Activated CD4-positive, CD25-positive, alpha-beta regulatory T cell (primary cell): ENCODE results near the gene LINC01488.

Experiments
- DNase-seq, 4 experiments: peaks; one replicate each; lab custom pipeline; 2025; lab: John Stamatoyannopoulos, UW

LINC01488 gene

DNA sequence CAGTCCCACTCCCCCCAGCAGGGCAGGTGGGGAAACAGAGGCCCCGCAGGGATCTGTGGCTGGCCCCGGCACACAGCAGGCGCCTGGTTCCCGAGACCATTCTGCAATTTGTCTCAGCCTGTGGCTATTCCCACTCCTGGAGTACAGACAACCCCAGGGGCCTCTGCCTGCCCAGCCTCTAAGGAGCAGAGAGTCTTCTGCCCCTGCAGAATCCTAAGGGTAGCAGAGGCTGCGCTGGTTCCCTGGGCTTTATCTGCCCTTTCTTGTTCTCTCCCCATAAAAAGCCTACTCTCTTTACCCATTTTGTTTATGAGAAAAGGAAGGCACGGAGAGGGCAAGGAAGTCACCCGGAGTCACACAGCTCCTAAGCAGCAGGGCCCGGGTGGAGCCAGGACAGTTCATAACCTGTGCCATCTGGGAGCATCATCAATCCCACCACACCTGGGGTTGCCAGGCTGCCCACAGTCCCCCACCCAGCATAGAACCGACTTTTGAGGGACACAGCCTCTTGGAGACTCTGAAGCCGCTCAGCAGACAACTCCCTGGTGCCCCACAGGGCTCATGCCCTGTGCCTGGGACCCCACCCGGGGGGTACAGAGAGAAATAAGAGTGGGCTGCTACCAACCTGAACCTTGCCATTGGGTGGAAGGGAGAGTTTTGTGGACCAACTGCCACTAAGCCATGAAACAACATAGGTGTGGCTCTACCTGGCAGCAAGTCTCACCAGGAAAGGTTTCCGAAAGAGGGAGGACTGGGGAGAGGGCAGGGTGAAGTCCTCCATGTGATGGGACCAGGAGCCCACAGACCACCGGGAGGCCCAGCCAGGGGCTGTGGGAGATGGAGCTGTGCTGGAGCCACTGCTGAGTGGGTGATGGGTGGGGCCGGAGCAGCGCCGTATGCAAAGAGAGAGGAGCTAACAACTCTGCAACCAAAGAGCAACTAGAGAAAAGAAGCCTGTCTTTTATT, 17.2 kb upstream of the LINC01488 start:
- no peak for DNase-seq

DNA sequence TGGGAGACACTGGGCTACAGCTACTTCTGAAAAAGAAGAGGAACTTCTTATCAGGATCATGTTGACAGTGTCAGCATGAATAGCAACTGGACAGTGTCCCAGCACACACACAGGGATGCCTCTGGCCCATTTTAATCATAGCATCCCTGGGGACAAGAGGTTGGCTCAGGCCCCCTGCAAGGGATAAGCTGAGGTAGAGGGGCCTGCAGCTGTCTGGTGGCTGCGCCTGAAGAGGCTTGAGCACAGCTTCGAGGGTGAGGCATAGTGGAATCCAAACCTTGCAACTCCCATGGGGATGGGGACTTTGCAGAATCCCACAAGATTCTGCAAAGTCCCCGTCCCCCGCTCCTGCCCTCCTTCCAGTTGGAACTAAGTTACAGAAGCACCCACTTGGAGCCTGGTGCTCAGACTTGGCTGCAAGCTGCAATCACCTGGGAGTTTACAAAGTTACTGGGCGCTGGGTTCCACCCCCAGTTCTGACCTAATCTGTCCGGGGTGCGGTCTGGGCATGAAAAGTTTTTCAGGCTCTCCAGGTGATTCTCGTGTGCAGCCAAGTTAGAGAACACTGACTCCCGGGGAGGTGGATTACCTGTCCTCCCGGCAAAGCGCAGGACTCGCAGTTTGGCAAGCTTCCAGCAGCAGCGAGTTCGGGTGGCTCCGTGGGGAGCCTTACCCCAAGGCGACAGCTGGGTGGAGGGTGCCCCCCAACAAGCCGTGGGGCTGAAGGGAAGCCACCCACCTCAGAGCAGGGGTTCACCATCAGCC, 16.0 kb upstream of the LINC01488 start:
- DNase-seq, result no peak

DNA sequence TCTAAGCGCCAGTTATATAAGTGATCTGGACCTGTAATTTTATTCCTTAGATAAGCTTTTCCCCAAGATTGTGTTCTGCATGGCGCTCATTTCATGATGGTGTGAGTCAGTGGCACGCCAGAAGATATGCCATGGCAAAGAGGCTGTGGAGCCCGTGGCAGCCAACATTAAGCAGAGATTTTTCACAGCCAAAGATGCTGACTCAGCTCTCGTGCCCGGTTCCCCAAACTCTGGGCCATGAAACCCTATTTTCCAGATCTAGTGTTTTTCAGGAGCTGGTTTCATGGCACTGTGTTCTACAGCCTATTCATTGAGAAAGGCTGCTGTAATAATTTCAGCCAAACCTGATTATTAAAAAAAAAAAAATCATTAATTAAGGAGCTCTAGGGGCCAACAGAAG, 15.4 kb upstream of the LINC01488 start:
- no peak for DNase-seq

DNA sequence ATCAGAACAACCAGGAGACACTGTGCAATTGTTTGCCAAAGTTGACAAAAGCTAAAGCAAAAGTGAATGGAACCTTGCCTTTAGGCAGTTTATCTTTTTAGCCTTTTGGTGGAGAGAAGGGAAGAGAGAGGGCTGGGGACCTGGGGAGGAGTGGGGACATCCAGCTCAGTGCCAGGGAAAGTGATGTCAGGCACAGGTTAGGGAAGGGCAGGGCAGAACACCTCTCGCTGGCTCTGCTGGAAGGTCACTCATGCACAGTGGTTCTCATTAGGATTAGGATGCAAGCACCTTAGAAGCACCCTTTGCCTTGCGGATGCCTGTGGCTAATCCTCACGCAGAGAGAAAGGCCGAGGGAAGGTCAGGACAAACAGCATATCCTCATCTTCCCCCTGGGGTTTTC, 14.3 kb upstream of the LINC01488 start:
- DNase-seq, result no peak

DNA sequence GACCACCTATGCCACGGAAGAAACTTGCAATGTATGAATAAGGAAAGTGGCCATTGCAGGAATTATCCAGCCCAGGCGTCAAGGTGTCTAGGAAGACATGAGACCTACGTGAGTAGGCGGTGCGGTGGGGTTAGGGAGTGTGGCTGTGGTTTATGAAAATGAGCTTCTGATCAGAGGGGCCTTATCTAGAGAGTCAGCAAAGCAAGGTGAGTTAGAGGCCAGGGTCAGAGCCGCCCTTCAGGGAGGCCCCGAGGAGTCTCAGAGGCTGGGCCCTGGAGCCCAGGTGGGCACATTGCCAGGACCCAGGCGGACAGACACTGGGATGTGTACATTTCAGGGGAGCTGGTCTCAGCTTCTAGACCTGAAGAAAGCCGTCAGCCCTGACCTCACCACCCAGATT, 13.8 kb upstream of the LINC01488 start:
- DNase-seq, result no peak

DNA sequence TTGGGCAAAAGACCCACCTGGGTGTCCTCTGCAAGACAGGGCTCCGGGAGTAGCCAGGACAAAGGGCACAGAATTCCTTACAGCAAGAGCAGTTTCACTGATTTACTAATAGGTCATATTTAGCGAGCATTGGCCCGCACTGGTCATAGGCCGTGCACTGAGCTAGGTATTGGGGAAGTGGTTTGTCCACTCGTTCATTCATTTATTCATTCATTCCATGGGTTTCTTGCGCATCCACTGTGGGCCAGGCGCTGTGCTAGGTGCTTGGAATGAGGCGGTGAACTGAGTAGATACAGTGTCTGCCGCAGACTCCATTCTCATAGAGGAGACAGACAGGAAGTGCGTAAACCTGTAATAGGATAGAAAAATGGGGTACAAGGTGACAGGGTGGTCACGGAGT, 13.2 kb upstream of the LINC01488 start:
- no peak for DNase-seq

DNA sequence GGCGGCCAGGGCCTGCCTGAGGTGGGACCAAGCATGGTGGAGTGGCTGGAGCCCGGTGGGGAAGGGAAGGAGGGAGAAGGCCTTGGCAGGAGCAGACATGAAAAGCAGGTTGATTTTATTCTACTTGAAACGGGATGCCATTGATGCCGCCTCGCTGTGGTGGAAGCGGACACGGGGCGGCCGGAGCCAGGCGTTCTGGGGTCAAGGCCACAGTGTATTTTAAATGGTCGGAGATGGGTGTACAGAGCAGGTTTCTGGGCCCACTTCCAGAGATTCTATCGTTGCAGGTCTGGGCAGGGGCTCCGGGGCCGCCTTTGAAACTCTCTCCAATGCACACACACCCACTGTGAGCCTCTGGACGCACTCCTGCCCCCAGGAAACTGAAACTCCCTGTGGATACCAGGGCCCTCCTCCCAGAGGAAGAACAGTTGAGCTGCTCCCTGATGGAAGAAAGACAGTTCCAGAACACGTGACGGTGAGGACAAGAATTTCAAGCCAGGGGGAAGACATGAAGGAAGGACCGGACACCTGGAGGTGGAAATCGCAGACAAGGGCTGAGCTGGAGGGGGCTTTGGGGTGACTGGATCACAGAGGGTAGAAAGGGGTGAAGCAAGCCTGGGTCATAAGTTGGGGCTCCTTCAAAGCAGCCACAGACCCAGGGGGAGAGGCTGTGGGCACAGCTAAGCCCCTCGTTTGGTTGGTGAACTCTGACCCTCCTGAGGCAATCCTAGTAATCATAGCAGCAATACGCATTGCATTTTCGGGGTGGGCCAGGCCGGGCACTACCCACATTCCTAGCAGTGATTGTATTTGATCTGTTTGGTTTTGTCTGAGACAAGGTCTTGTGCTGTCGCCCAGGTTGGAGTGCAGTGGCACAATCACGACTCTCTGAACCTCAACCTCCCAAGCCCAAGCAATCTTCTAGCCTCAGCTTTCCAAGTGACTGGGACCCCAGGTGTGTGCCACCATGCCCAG, 12.3 kb upstream of the LINC01488 start:
- DNase-seq, result no peak

DNA sequence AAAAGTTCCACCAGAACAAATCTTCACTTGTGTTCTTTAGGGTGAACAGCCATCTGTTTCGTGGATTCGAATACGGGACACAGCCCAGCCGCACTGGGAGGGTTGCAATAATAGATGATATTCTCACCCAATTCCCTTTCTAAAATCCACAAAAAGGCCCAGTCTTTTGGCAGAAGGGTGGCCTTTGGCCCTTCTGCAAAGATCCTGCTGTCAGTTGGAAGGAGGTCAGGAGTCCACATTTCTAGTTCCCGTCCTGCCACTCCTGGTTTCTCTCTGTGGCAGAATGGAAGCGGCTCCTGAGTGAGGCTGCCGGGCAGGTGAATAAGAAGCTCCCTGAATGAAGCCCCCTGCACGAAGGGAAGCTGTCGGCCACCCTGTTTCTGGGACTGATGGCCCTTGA, 11.2 kb upstream of the LINC01488 start:
- no peak for DNase-seq

DNA sequence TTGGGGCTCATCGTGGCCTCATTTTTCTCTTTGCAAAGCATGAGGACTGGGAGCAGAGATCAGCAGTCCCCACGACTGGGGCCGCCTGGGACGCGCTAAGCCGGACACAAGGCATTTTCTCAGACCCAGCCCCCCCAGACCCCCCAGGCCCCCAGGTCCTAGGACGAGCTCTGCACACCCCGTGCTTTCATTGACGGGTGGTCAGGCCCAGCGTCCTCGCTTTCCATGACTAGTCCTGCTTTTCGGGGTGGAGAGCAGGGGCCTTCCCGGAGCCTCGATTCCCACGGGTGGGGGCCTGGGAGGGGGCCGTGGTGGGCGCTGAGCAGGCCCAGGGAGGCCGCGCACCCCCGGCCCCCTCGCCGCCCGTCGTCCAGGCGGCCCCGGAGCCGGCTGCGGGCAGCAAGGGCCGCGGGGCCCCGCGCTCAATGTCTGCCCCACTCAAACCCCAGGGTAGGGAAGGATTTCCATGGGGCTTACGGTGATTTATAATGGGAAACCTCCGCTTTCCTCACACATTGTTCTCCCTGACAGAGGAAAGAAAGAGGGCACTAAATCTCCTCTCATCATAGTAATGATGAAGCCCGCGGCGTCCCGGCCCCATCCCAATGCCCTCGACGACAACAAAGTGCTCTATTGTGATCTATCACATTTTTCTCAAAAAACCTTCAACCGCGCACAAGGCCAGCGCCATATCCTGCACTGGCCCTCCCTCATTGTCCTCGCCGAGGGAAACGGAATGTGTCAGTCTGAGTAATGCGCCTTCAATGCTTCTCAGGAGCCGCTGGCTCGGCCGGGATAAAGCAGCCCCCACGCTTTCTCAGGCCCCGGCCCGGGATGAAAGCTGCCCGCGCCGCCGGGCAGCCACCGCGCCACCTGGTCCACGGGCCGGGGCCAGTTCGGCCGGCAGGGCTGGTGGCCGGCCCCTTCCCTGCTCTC, 10.4 kb upstream of the LINC01488 start:
- no peak for DNase-seq

DNA sequence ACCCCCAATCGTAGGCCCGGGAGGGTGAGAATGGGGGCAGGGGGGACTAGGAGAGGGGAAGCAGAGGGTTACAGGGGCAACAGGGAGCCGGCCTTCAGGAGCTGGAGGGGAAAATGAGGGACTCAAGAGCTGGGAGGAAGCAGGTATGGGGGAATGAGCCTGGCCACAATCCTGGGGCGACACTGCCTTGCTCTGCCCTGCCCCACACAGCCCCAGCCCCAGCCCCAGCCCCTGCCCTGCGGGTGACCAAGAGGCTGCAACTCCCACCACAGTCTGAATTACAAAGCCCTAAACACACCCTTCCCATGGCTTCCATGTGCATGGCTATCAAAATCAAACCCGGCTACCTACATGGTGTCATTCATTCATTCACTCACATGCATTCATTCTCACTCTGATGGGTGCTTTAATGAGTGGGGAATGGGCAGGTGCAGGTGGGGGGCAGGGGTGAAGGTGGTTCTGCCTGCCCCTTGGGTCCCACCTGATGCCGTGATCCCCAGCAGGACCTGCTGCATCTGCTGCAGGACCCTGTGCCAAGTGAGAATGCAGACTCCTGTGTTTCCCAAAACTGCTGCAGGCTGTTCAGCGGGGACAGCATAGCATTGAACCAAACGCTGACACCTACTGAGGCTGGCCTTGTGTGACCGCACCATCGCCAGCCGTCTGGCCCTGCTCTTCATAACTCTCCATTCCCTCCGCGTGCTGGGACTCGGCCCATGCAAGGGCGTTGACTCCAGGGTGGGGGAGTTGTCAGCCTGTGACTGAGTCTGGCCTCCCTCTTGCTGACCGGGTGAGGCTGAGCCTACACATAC, 9.5 kb upstream of the LINC01488 start:
- DNase-seq, result no peak

DNA sequence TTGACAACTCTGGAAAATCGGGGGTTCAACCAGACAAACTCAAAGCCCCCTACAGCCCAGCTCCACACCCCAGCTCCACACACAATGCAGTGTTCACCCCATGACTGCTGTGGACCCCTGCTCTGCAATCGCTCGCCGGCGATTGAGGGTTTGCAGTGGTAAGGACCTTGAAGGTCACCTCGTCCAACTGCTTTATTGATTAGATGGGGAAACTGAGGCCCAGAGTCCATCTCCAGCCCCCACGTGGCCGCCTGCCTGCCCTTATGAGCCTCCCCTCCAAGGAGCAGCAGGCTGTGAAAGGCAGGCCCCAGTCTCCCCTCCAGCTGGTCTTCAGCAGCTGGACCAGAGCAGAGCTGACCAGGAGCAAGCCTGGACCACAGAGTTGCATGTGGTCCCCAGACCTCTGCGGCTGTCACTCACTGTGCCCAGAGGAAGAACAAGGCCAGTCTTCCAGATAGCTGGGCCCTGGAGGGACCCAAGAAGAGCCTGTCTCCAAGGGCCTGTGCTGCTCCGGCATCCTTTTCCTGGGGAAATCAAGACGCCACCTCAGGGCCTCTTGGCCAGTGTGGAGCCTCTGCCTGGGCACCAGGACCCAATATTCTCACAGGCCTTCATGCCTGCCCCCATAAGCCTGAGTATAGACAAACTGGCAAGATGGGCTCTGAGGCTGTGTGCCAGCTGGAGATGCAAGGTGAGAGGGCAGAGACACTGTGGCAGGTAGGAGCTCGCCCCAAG, 8.8 kb upstream of the LINC01488 start:
- DNase-seq, result no peak

DNA sequence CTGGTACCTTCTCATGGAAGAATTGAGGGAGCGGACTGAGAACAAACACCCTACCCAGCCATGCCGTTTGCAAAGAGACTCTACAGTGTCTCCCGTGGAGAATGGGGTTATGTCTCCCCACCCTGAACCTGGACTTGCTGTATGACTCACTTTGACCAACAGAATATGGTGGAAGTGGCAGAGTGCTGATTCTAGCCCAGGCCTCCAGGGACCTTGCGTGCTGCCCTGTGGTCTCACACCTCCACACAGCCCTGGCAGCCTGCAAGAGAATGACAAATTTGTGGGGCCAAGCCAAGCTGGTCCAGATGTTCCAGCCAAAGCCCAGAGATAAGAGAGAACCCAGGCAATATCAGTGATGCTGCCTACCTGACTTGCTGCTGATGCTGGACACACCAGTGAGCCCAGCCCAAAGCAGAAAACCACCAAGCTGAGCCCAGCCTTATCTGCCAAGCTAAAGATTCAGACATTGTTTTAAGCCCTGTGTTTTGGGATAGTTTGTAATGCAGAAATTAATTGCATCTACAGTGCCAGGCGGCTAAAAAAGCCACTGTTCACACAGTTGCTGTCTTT, 8.1 kb upstream of the LINC01488 start:
- no peak for DNase-seq

DNA sequence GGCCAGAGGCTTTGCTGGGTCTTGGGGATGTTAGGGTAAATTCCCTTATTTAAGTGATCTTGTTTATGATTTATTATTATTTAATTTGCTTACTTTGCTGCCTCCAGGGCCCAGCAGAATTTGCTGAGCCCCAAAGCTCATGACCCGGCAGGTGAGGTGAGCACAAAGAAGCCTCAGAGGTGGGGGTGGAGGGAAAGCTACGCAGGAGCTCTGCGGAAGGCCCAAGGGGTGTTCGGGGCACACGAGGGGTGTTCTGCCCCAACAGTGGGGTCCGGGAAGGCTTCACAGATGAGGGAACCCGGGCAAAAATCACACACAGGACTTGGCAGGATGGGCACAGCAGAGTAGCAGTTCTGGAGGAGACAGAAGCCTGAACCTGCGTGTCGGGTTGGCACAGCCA, 6.7 kb upstream of the LINC01488 start:
- DNase-seq, result no peak

DNA sequence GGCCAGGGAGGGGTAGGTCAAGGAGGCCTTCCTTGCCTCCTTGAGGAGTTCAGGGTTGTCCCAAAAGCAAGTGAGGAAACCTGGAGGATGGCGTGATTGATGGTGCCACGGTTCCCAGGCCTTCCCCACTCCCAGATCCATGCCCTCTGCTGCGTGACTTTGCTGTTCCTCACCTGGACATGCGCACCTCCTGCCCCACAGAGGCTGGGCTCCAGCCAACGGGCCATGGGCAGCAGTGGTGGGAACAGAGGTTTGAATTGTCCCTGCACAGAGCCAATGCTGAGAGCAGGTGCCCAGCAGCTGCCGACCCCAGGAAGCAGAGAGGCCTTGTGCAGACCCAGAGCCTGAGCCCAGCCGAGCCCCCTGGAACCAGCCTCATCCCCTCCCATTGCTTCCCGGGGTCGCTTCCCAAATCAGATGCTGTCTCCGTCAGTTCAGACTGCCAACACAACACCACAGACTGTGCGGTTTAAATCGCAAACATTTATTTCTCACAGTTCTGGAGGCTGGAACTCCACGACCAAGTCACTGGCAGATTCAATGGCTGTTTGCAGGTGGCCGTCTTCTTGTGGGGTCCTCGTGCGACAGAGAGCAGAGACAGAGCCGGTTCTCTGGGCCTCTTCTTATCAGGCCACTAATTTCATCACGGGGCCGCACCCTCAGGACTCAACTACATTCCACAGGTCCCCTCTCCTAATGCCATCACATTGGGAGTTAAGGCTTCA, 6.2 kb upstream of the LINC01488 start:
- no peak for DNase-seq

DNA sequence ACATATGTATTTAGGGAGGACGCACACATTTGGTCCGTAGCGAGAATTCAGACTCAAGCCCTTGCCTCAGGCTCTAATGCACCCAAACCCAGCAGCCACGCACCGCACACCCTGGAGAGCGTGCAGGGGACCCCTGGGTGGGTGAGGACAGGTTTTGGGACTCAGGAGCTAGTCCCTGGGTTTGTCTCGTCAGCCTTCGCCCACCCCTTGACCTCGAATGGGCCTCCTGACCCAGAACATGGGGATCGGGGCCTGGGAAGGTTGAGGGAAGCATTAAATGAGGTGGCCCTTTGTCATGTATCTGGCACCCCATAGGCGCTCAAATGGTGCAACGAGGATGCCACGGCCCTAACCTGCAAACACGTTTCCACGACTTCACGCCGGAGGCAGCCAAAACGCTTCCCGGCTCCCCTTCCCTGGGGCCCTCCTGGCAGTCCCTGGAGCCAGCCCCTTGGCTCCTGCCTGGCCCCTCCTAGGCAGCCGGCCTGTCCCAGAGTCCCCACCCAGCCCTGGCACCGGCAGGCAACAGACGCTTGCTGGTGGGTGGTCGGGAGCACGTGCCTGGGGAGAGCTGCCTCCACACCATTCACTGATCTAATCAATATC, 5.5 kb upstream of the LINC01488 start:
- no peak for DNase-seq

DNA sequence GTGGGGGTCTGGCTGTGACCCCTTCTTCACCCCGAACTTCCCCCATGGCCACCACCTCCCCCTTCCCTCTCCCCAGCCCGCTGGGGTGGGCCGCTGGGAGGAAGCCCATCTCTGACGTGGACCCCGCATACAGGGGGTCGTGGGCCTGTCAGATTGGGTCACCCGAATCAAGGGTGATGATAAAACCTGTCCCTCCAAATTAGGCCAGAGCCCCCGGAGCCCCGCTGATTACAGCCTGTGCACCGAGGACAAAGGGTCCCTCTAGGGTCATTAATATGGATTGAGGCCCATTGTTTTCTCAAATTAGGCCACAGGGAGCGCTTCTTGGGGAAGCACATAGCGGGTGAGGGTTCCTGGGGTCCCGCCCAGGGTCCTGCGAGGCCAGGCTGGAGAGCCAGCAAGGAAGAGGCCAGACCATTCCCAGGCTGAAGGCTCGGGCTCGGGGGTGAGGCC, 4.9 kb upstream of the LINC01488 start:
- no peak for DNase-seq

DNA sequence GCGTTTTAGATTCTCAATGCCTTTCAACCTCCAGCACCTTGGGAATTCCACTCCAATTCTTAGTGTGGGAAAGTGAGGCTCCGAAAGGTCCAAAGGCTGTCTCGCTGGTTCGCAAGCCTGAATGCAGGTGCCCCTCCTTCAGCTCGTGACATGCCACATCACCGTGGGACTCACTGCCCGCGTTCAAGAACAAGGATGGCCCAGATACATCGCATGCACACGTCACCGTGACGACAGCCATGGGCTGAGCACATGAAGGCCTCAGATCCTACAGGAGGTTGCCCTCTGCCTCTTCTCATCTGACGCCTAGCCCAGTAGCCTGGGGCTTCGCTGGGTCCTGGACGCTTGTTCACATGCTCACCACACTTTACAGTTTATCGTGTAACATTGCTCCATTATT, 4.4 kb upstream of the LINC01488 start:
- DNase-seq, result no peak
